IPS DF 4.7 (cell line): ENCODE results near the gene VSIG4.

Source experiments
- DNase-seq: peaks from one replicate; pipeline ENCODE4 v3.0.0-alpha.2; 2013; ENCODE audit warnings: low spot score; ENCODE audit errors: extremely low read depth

The VSIG4 gene

GRCh38 chrX:66024092-66024467, 15.8 kb downstream of the VSIG4 start:
- no peak for DNase-seq

DNA sequence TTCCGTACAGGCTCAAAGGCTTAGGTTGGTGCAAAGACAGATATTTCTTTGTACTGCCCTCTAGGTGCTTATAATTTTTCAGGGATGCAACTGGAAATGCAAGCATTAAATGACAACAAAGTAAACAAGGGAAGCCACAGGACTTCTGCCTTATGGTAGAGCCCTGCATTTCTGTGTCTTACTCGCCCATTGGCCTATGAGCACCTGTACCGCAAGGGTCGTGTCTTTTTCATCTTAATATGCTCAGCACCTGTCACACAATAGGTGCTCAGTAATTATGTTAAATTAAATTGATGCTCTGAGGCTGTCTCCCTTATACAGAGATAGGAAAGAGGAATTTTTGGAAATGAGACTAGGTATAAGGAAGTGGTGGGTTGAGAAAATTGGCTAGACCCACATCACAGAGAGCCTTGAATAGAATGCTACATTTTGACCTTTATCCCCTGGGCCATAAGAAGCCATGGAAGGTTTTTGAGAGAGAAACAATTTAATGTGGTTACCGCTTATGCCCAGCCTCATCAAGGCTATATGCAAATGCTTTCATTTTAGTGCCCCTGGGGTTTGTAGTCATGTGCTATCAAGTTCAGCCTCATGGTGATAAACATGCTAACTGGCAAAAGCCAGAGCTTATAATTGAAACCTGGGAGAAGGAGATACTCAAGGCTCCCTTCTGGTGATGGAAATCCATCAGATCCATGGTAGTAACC, 16.3 kb downstream of the VSIG4 start:
- no peak for DNase-seq

DNA sequence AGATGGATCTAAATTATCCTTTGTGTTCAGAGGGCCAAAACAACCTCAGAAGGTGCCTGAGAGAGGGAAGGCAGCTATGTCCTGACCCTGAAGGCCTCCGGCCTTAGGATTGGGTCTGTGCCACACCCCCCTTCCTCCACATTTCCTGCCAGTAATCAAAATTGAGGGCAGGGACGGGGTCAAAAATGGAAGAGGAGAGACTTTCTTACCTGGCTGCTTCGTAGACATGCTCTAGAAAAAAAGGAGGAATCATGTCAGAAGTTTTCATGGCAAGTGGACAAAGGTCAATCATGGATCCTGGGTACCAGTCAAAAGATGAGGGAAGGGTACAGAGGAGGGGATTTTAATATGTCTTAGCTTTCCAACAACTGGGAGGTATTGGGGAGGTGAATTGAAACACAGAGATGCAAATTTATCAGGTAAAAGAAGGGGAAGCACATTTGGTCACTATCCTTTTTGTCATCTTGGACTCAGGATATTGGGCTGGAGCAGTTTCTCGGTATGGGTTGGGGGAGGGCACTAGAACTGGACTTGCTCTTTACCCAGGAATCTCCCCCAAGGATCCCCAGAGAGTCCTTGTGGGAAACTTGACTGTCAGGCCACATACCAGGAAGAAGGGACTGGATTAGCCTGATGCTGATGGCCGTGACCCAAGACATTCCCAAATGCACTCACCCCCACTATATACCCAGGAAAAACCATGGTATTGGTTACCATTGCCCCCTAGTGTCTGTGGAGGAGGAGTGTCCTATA, 17.1 kb downstream of the VSIG4 start:
- no peak for DNase-seq

GRCh38 chrX:66021765-66022631, 17.9 kb downstream of the VSIG4 start:
- no peak for DNase-seq

DNA sequence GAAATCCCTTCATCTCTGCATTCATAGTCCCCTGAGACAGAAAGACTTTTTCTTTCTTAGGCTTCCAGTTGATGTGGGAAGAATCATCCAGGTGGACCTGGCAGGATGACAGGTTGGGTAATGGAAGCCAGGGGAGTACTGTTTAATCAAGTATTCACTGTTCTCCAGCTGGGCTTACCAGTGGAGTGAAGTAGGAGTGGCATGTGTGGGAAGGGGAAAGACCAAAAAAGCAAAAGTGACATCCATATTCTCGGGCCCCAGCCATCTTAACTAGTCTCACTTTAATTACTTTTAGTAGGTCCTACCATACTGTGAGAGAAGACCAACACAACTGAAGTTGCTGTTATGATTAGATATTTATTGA, 18.5 kb downstream of the VSIG4 start:
- DNase-seq, result no peak

DNA sequence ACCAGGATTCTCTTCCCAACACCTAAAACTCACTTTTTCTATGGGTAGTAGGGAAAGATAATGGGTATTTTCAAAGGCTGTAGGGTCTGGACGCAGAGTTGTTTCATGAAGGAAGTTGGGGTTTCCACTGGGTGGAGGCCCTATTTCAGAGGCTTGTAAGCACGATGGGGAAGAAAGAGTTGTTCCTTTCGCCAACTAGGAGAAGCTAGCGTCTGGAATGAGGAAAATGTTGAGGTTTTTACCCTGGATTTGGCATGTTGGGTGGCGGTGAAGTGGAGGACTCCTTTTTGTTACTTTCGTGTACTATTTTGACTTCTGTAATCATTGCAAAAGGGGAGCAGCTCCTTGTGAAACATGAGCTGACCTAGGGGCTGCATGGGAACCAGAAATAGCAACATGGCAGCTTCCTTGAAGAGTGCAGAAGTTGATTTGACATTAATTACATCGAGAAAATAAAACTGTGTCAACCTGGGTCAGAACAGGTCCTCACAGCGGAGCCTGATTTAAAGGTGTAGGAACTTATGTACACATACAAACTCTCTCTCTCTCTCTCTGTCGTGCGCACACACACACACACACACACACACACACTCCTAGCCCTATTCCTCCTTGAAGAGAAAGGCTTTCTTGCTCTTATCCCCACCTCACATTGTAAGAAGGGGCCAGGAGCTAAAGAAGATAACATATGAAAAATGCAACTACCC, 19.1 kb downstream of the VSIG4 start:
- DNase-seq, result no peak

DNA sequence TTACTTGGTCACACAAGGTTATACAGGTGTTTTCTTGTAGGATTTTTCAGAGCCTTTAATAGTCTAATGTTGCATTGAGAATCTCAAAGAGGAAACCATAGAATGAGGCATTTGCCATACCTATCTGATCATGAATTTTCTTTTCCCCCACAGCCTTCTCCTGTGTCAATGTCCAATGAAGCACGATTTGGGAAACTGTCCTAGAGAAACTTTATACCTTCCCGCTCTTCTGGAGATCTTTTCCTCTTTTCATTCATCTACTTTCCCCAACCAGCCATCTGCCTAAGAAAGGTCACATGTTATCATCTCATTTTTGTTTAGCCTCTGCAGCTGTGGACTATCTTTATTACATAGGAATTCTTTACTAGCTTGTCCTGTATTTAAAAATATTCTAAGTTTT, 19.9 kb downstream of the VSIG4 start:
- no peak for DNase-seq

- DNase-seq, result no peak
Observed at GRCh38 chrX:66019310-66019652, 20.6 kb downstream of the VSIG4 start.

DNA sequence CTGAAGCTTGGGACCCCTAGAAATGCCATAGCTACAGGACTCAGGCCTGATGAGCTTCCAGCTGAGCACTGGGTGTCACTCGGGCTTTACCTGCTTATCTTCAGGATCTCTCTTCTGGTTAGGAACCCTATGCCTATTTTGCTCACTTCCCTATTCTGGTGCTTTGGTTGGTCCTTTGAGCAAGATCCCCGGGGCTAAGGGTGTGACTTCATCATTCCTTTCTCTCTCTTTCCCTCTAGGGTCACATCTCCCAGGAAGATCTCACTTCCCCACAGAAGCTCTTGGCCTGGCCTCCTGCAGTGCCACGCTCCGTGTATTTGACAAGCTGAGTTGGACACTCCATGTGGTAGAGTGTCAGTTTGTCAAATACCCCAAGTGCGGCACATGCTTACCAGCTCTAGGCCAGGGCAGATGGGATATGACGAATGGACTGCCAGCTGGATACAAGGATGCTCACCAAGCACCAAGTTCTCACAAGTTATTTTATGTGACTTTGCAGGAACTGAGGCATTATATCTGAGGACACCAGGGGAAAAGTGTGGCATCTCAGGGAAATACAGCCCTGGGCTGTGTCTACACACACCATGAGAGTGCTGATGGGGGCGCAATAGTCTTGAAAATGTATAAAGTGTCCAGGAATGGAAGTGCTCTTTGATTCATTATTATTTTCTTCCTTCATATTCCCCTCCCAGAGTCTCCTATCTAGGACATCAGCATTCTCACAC, 21.1 kb downstream of the VSIG4 start:
- DNase-seq, result no peak

DNA sequence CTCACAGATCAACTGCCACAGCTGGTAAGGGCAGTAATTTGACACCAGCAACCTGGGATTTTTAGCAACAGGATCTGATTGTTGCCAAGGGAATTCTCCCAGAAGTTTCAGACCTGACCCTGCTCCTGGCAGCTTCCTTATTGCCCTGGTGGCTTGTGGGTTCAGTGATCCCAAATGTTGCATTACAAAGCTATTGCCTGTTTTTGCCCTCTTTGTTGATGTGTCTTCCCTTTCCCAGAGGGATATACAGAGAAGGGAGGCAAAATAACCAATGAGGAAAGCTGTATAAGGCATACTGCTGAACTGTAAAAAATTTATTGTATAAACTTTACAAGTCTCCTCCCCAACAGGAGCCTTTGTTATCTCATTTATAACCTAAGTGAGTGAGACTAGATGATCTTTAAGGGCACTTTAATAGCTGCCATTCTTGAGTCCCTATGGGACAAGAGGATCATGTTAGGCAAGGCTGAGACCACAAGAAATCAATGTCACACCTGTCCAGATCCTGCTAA, 22.2 kb downstream of the VSIG4 start:
- DNase-seq, result no peak

DNA sequence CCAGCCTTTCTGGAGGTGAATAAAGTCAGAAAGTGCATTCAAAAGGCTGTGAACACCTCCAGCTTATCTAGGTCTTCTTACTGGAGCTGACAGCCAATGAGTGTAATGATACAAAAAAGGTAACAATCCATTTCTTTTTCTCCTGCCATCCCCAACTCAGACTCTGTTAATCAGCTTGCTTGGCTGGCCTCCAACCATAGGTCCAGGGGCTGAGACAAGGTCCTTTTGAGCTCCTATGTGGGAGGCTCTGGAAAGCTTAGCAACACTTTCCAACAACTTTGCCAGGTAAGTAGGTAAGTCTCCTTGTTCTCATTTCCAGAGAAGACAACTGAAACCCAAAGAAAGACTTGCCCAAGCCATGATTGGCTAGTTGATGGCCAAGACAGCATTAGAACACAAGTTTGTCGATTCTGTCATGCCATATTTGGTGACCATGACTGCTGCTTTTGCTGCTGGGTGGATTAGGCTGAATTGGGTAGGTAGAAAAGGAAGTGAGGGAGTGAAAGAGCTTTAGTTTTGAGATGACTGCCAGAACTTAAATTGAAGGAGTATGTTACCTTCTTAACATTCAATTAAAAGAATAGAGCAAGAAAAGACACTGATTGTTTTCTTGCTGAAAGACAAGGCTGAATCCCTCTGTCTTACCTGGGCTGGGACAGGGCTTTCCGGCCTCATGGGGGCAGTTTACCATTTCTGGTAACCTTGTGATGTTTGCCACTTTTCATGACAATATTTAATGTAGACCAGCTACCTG, 22.8 kb downstream of the VSIG4 start:
- no peak for DNase-seq

GRCh38 chrX:66015900-66016689, 23.8 kb downstream of the VSIG4 start:
- DNase-seq, result no peak

DNA sequence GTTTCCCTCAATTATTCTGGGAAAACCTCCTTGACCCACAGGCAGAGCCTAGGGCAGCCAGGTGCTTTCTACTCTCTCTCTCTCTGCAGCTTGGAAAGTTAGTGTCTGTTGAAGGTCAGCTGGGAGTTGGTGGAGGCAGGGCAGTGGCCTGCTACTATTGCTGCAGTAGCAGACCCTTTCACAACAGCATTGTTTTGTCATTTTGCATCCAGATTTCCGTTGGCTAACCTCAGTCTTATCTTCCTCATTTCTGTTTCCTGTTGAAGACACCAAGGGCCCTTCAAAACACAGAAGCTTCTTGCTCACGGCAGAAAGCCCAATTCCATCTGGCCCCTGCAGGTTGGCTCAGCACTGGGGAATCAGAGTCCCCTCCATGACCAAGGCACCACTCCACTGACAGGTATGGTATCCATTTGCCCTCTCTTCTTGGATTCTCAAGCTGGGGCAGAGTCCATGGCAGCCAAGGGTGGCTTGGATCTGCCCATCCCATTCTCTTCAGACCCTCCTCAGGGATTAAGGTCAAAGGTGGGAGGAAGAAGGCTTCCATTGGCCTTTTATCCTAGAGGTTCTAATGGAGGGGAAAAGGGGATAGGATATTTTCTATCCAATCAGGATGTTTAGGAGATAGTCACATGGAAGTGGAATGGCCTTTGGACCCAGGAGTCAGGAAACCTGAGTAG, 24.6 kb downstream of the VSIG4 start:
- no peak for DNase-seq

- no peak for DNase-seq
Observed at GRCh38 chrX:66014556-66014955, 25.3 kb downstream of the VSIG4 start.

- no peak for DNase-seq
Observed at GRCh38 chrX:66014084-66014483, 25.8 kb downstream of the VSIG4 start.

DNA sequence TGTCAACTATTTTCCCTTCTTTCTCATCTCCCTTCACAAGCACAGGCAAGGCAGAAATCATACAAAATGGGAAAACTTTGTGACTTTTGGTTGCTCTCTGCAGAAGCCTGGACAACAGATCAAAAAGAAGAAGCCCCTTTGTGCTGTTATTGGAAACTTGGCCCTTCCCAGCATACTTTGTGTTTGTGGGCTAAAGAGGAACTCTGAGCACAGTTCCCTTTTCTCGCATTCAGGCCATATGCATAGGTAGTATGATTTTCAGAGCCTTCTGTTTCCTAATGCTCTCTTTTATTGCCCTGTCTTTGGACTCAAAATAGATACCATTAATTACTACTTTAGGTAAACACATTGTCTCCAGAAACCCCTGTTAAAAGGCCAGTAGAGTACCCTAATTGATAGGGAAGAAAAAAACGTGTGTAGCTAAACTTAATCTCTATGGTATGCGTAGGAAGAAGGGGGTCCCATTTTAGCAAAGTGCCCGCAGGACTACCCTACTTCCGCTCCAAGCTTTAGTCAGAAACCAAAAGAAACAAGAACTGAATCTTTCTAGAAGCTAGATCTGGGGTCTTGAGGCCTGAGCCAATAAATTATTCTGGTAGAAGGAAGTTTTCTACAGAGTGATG, 26.6 kb downstream of the VSIG4 start:
- DNase-seq, result no peak

GRCh38 chrX:66012094-66012534, 27.8 kb downstream of the VSIG4 start:
- DNase-seq, result no peak

DNA sequence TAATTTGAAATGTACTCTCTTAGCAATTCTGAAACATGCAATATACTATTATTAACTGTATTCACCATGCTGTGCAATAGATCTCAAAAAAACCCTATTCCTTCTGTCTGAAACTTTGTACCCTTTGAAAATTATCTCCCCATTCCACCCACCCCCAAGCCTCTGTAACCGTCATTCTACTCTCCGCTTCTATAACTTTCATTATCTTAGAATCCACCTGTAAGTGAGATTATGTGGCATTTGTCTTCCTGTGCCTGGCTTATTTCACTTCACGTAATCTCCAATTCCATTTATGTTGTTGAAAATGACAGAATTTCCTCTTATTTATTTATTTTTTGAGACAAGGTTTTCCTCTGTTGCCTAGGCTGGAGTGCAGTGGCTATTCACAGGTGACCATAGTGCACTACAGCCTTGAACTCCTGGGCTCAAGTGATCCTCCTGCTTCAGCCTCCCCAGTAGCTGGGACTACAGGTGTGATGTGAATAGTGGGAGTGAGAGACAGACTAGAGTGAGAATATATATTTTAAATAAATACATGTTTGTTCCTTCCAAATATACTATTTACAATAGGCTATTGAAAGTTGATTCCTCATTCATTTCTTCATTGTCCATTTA, 30.5 kb downstream of the VSIG4 start:
- no peak for DNase-seq
